KBM-7 (cell line): ENCODE data around the gene ZC3H7A.
A peak's percentile ranks its signal among the peaks of the same experiment; 100 is the strongest.

ENCODE experiments used
- DNase-seq: peaks from one replicate; pipeline ENCODE4 v3.0.0-alpha.2; 2015
- in situ Hi-C: fragments of 300-500 bp; cut with MboI; formaldehyde crosslinking; loops from 2 replicates; pipeline ENCODE4 v1.14.3; 2020; ENCODE audit warnings: low sequenced_read_pairs, low pct_unique_long_range_greater_than_20kb, mixed read lengths

The ZC3H7A gene

GRCh38 chr16:11783319-11784037 lies 13.6 kb downstream of the ZC3H7A start:
- DNase-seq = peak; percentile 62
- in situ Hi-C loops = no loop called here

- DNase-seq = peak; percentile 78
- in situ Hi-C loops = no loop called here
These were observed 15.3 kb downstream of the ZC3H7A start for GRCh38 chr16:11781773-11782172.

GRCh38 chr16:11780991-11781680 lies 15.9 kb downstream of the ZC3H7A start:
- DNase-seq = peak; percentile 70
- in situ Hi-C loops = no loop called here

GRCh38 chr16:11779074-11779473 lies 18.0 kb downstream of the ZC3H7A start:
- DNase-seq = no peak
- in situ Hi-C loops = no loop called here

GRCh38 chr16:11774065-11774626 lies 22.9 kb downstream of the ZC3H7A start:
- in situ Hi-C loops = no loop called here
- DNase-seq = no peak

GRCh38 chr16:11768849-11769248 lies 28.2 kb downstream of the ZC3H7A start:
- peak; percentile 75 for DNase-seq
- in situ Hi-C loops = no loop called here

- in situ Hi-C loops = no loop called here
- no peak for DNase-seq
These were observed 34.6 kb downstream of the ZC3H7A start for GRCh38 chr16:11762431-11762830.

GRCh38 chr16:11759997-11760396 lies 37.1 kb downstream of the ZC3H7A start:
- in situ Hi-C loops = no loop called here
- DNase-seq = no peak

GRCh38 chr16:11759163-11759834 lies 37.8 kb downstream of the ZC3H7A start:
- DNase-seq = no peak
- in situ Hi-C loops = no loop called here

GRCh38 chr16:11757671-11758545 lies 39.1 kb downstream of the ZC3H7A start:
- no peak for DNase-seq
- in situ Hi-C loops = no loop called here

- in situ Hi-C loops = no loop called here
These were observed 40.8 kb downstream of the ZC3H7A start for GRCh38 chr16:11756248-11756647.

GRCh38 chr16:11755022-11755760 lies 41.9 kb downstream of the ZC3H7A start:
- DNase-seq = no peak
- in situ Hi-C loops = no loop called here

More at GRCh38 chr16:11756248-11756647, 40.8 kb downstream of the ZC3H7A start:
- DNase-seq = no peak

GRCh38 chr16:11752856-11753255 lies 44.2 kb downstream of the ZC3H7A start:
- in situ Hi-C loops = no loop called here
- DNase-seq = no peak

GRCh38 chr16:11750056-11750455 lies 47.0 kb downstream of the ZC3H7A start:
- in situ Hi-C loops = no loop called here

GRCh38 chr16:11748404-11749254 lies 48.4 kb downstream of the ZC3H7A start:
- DNase-seq = no peak
- in situ Hi-C loops = no loop called here

More at GRCh38 chr16:11750056-11750455, 47.0 kb downstream of the ZC3H7A start:
- no peak for DNase-seq

GRCh38 chr16:11747949-11748403 lies 49.1 kb downstream of the ZC3H7A start:
- in situ Hi-C loops = no loop called here
- no peak for DNase-seq

GRCh38 chr16:11744075-11744470 lies 53.0 kb downstream of the ZC3H7A start:
- DNase-seq = no peak
- in situ Hi-C loops = no loop called here
